Right lobe of liver (tissue), 6 donors: ENCODE results near the gene ZCCHC8. TPM values are rescaled to one million over a fixed set of nuclear protein-coding genes. Genes with fewer than 3 reads are reported as not detected.

Experiments
- ATAC-seq, 4 donors: fragments of 200-7000 bp; cut with Tn5 transposase; one replicate each; pipeline ENCODE4 v1.9.1; 2020; ENCODE audit warnings: mild to moderate bottlenecking in 4 of 4, moderate library complexity in 4 of 4
- DNase-seq, 3 donors: peaks; one replicate each; pipeline ENCODE4 v3.0.0-alpha.2; 2020
- H3K27ac ChIP-seq, 3 donors: fragments of 200-600 bp; one replicate each; pipeline ENCODE4 v1.8.0; 2022
- H3K27me3 ChIP-seq, 2 donors: fragments of 200-600 bp; one replicate each; pipeline ENCODE4 v1.8.0; 2022
- H3K36me3 ChIP-seq, 4 donors: fragments of 200-600 bp; sonication (generic) in 1 of 4; one replicate each; pipeline versions ENCODE4 v1.5.1 to v1.8.0; 2017 to 2022; ENCODE audit warnings: control low read depth in 1 of 4
- H3K4me1 ChIP-seq, 4 donors: fragments of 200-600 bp; sonication (generic) in 1 of 4; one replicate each; pipeline versions ENCODE4 v1.5.1 to v1.8.0; 2017 to 2022; ENCODE audit warnings: control low read depth in 1 of 4
- H3K4me3 ChIP-seq, 3 donors: fragments of 200-600 bp; one replicate each; pipeline ENCODE4 v1.8.0; 2022
- H3K9me3 ChIP-seq, 4 donors: fragments of 200-600 bp; sonication (generic) in 1 of 4; one replicate each; pipeline versions ENCODE4 v1.5.1 to v1.8.0; 2017 to 2022; ENCODE audit warnings: control low read depth in 1 of 4
- CTCF ChIP-seq, 4 donors: fragments of 200-600 bp in 3 of 4; fragments of 450-650 bp in 1 of 4; IDR thresholded peaks; one replicate each; pipeline versions ENCODE4 v1.5.1 to v1.8.0; 2016 to 2022; ENCODE audit warnings: antibody characterized with exemption in 4 of 4, mild to moderate bottlenecking in 2 of 4
- POLR2A ChIP-seq: fragments of 450-650 bp; IDR thresholded peaks from one replicate; pipeline ENCODE4 v1.6.1; 2017; ENCODE audit warnings: antibody characterized with exemption, mild to moderate bottlenecking
- WGBS: methylation state at CpG from one replicate; pipeline ENCODE4 v1.1.6; 2018; ENCODE audit warnings: low coverage, low lambda C conversion rate; ENCODE audit not compliant: insufficient coverage; ENCODE audit errors: missing lambda C conversion rate; 5-methylcytosine and 5-hydroxymethylcytosine counted together
- intact Hi-C, 2 donors: fragments of 100-400 bp; cut with DNase I; formaldehyde crosslinking; loops; one replicate each; pipeline versions ENCODE4 v1.11.2 to v1.14.1; 2022
- total RNA-seq, 6 experiments: library from RNA; depleted of rRNA in 2 of 6; stranded (reverse); fragments of >200 nt in 2 of 6; fragmentation: NEBNext Ultra II Directional in 3 of 6; extraction: Animal tissue kit (Norgen Biotek cat#: 25700) in 3 of 6; gene quantifications; one replicate each; pipeline versions ENCODE4 v1.1.0 to v1.2.4, GENCODE V29; 2016 to 2023
- donor health status: DM: no; HTN: yes; CAD: no.
- donor health status: DM: no; HTN: no; CAD: no.
- donor health status: DM: no; HTN: no; CAD: no.
- donor health status: DM: no; HTN: yes; CAD: no.
- donor health status: DM: no; HTN: yes; CAD: no.

The ZCCHC8 gene
- total RNA-seq, 6 experiments from 2014 or later = 8.5 to 13.0 (median 9.3) TPM

GRCh38 chr12:122527478-122527944, 26.8 kb upstream of the ZCCHC8 start:
- TF ChIP-seq CTCF (IDR thresholded peaks at IDR 0.05) (no peak), POLR2A (no peak)
- H3K27me3 ChIP-seq = no peaks in the 10 kb centered on the region
- no peaks in the 10 kb centered on the region for H3K9me3 ChIP-seq
- H3K4me1 ChIP-seq = peaks cover 0 to 35% (median 16%) of the 10 kb centered on the region in 4 donors
- intact Hi-C loops = no loop called here
- ATAC-seq (no peak), DNase-seq (no peak)
- H3K36me3 ChIP-seq = no peaks in the 10 kb centered on the region
- peak overlapping the region; percentile 45 to 88 (median 75) for H3K4me3 ChIP-seq
- WGBS = under 1% methylated on average over 21 of the region's 21 CpGs
- H3K27ac ChIP-seq = peak overlapping the region in 1 of 3 donors; percentile 30

GRCh38 chr12:122526683-122527477, 26.1 kb upstream of the ZCCHC8 start, which contains the start of the genes KNTC1 and RSRC2:
Gene KNTC1 (plus strand): TSS chr12:122527249. CDS start chr12:122530064, 2,815 bp downstream.
Gene RSRC2 (minus strand): TSS chr12:122526936. CDS start chr12:122526853, 83 bp downstream.
- intact Hi-C loops = no loop called here
- H3K4me1 ChIP-seq = peaks cover 0 to 35% (median 16%) of the 10 kb centered on the region in 4 donors
- H3K36me3 ChIP-seq = peaks cover 0 to 3% (median 2%) of the 10 kb centered on the region in 4 donors
- under 1% methylated on average over 33 of the region's 51 CpGs for WGBS
- H3K9me3 ChIP-seq = no peaks in the 10 kb centered on the region
- no peaks in the 10 kb centered on the region for H3K27me3 ChIP-seq
- TF ChIP-seq CTCF (IDR thresholded peaks at IDR 0.05) (no peak), POLR2A (peak; percentile 95)
- peak within 1 kb of the TSS; percentile 98 to 99 (median 98) for H3K27ac ChIP-seq
- H3K4me3 ChIP-seq = peak within 1 kb of the TSS; percentile 70 to 88 (median 75)
- ATAC-seq (peak; percentile 95 to 98 (median 96)), DNase-seq (peak; percentile 95 to 99 (median 98))

- H3K27ac ChIP-seq = peak overlapping the region in 1 of 3 donors; percentile 5
Observed at GRCh38 chr12:122523846-122524718, 23.4 kb upstream of the ZCCHC8 start.

More at GRCh38 chr12:122523846-122524718, 23.4 kb upstream of the ZCCHC8 start:
- WGBS = 22% methylated on average over 8 of the region's 8 CpGs
- Histone ChIP-seq H3K9me3 (no peaks in the 10 kb centered on the region), H3K36me3 (peaks cover 14 to 31% (median 24%) of the 10 kb centered on the region in 4 donors), H3K27me3 (no peaks in the 10 kb centered on the region), H3K4me1 (peaks cover 0 to 35% (median 16%) of the 10 kb centered on the region in 4 donors), H3K4me3 (peak overlapping the region; percentile 53 to 75 (median 70))
- ATAC-seq (no peak), DNase-seq (no peak)
- intact Hi-C loops = no loop called here
- TF ChIP-seq CTCF (IDR thresholded peaks at IDR 0.05) (no peak), POLR2A (no peak)
